GM13976 (cell line): Measurements from ENCODE around the gene UBA52.
"Not testable (repeated sequence)": the region's sequence is repeated elsewhere in the genome, so short reads cannot be mapped to it uniquely, and the experiment has no call there.

ENCODE experiments used
- DNase-seq: peaks from one replicate; pipeline ENCODE4 v3.0.0; 2012; ENCODE audit warnings: low spot score
- in situ Hi-C: fragments of 300-500 bp; cut with MboI; formaldehyde crosslinking; loops from one replicate; pipeline ENCODE4 v1.12.0; 2022; ENCODE audit warnings: low sequenced_read_pairs, mixed read lengths, inconsistent platforms; ENCODE audit not compliant: unreplicated experiment
- TF ChIP-seq, protein P1 (sequence below): IDR thresholded peaks from 2 replicates; pipeline ENCODE4 v1.5.1; 2012; ENCODE audit warnings: borderline replicate concordance, mild to moderate bottlenecking; ENCODE audit not compliant: insufficient read depth; ENCODE audit errors: extremely low read depth, missing control alignments, control extremely low read depth

The UBA52 gene

GRCh38 chr19:18591735-18592385 is 20.2 kb downstream of the UBA52 start:
- in situ Hi-C loops: no loop called here
- no peak for DNase-seq
- TF ChIP-seq, protein P1, sequence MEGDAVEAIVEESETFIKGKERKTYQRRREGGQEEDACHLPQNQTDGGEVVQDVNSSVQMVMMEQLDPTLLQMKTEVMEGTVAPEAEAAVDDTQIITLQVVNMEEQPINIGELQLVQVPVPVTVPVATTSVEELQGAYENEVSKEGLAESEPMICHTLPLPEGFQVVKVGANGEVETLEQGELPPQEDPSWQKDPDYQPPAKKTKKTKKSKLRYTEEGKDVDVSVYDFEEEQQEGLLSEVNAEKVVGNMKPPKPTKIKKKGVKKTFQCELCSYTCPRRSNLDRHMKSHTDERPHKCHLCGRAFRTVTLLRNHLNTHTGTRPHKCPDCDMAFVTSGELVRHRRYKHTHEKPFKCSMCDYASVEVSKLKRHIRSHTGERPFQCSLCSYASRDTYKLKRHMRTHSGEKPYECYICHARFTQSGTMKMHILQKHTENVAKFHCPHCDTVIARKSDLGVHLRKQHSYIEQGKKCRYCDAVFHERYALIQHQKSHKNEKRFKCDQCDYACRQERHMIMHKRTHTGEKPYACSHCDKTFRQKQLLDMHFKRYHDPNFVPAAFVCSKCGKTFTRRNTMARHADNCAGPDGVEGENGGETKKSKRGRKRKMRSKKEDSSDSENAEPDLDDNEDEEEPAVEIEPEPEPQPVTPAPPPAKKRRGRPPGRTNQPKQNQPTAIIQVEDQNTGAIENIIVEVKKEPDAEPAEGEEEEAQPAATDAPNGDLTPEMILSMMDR: no peak

- in situ Hi-C loops, DNase-seq: not testable (repeated sequence)
Measured at GRCh38 chr19:18592732-18593131, 21.1 kb downstream of the UBA52 start.

- peak; percentile 51 for DNase-seq
- TF ChIP-seq, protein P1: no peak
- in situ Hi-C loops: no loop called here
Measured at GRCh38 chr19:18593367-18594095, 21.9 kb downstream of the UBA52 start.

GRCh38 chr19:18594096-18594823 is 22.6 kb downstream of the UBA52 start:
- TF ChIP-seq, protein P1: peak; percentile 89
- peak; percentile 95 for DNase-seq
- in situ Hi-C loops: no loop called here

- TF ChIP-seq, protein P1: no peak
- peak; percentile 64 for DNase-seq
- in situ Hi-C loops: no loop called here
Measured at GRCh38 chr19:18594824-18595373, 23.2 kb downstream of the UBA52 start.

GRCh38 chr19:18595475-18595874 is 23.8 kb downstream of the UBA52 start:
- TF ChIP-seq, protein P1: no peak
- in situ Hi-C loops: no loop called here

DNA sequence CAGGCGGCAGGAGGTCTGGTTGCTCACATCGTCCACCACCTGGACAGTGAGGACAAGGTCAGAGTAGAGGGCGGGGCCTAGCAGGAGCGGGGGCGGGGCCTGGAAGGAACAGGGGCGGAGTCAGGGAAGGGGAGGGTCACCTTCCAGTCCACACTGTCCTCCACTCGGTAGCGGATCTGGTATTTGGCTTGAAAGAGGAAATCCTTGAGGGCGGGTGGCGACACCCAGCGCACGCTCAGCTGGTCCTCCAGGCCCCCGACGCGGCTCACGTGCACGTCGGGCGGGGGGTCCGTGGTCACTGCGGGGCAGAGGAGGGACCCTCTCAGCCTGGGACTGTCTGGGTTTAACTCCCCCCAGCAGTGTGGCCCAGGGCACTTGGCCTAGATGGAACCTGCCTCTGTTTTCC is 25.1 kb downstream of the UBA52 start:
- in situ Hi-C loops: no loop called here
- peak; percentile 67 for DNase-seq

More at GRCh38 chr19:18595475-18595874, 23.8 kb downstream of the UBA52 start:
- DNase-seq: no peak

More for the DNA sequence above, 25.1 kb downstream of the UBA52 start:
- TF ChIP-seq, protein P1: no peak
